SIG-M5 treated with dmso at 0.1 percent for 504 hours (cell line): ENCODE data around the gene LGALSL.
A peak's percentile ranks its signal among the peaks of the same experiment; 100 is the strongest.

Experiments used
- DNase-seq: peaks from one replicate; lab custom pipeline; 2025; ENCODE audit not compliant: unreplicated experiment; lab: John Stamatoyannopoulos, UW

LGALSL gene

DNA sequence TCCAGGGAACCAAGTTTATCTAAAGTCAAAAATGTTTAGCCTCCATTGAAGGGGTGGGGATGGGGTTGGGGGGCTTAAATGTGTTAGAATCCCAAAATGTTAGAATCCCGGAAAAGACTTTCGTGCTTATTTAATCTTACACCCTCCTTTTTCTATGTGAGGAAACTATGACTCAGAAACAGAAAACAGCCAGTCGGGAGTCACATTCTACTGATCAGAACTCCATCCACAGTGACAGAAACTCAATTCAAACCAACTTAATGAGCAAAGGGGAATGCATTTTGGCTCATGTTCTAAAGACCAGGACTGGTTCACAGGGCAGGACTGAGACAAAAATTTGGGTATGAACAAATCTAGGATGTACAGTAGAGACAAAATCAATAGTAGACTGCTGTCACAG, 38.3 kb downstream of the LGALSL start:
- no peak for DNase-seq

- no peak for DNase-seq
Observed at GRCh38 chr2:64492821-64493220, 38.9 kb downstream of the LGALSL start.

DNA sequence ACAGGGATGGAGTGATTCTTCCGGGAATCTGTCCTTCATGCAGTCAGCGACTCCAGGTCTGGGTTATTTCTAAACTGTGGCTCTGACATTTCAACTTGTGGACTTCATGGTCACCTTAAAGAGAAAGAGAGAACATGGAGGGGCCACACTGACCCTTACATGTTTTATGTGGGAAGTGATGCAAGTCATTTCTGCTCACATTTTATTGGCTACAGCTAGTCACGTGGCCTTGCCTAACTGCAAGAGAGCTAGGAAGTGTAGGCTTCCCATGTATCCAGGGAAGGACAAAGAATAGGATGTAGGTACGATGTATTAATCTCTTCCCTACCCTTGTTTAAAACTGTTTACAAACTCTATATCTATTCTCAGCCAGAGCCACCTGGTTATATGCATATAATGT, 39.8 kb downstream of the LGALSL start:
- no peak for DNase-seq

GRCh38 chr2:64498438-64498837, 44.5 kb downstream of the LGALSL start:
- no peak for DNase-seq

GRCh38 chr2:64500549-64500948, 46.6 kb downstream of the LGALSL start:
- no peak for DNase-seq

- no peak for DNase-seq
Observed at GRCh38 chr2:64501946-64502345, 48.0 kb downstream of the LGALSL start.

DNA sequence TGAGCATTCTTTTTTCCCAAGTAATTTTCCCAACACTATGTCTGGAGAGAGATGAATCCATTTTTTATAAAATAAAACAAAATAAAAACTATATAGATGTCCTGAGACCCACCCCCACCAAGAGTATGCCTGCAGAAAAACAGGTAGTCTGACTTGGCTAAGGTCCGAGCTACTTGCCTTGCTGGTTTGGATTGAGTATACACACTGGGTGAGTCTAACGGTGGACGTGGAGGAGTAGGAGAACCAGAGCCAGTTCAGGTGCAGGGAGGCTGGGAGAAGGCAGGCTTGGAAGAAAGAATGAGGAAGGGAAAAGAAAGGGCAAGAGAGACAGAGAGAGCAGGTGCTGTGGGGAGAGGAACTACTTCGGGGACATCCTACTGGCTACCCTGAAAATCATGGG, 48.9 kb downstream of the LGALSL start:
- DNase-seq, result no peak

GRCh38 chr2:64504774-64505720, 51.1 kb downstream of the LGALSL start:
- peak; percentile 81 for DNase-seq

- DNase-seq, result no peak
Observed at GRCh38 chr2:64506686-64507085, 52.7 kb downstream of the LGALSL start.
